Lower leg skin (tissue), 4 donors: Measurements from ENCODE around the gene BIRC2. TPM values are rescaled to one million over a fixed set of nuclear protein-coding genes. Genes with fewer than 3 reads are reported as not detected.

Experiments
- DNase-seq, 2 donors: peaks; one replicate each; pipeline ENCODE4 v3.0.0-alpha.2; 2019; ENCODE audit warnings: low spot score in 2 of 2
- H3K4me3 ChIP-seq: fragments of 200-600 bp; sonication (generic); 2 replicates; pipeline ENCODE4 v1.5.1; 2017; ENCODE audit warnings: mild to moderate bottlenecking, low read depth; ENCODE audit not compliant: poor library complexity, severe bottlenecking
- POLR2A ChIP-seq, 2 donors: fragments of 450-650 bp; IDR thresholded peaks; one replicate each; pipeline ENCODE4 v1.6.1; 2016 to 2017; ENCODE audit warnings: antibody characterized with exemption in 2 of 2, mild to moderate bottlenecking in 1 of 2, moderate library complexity in 1 of 2
- WGBS, 2 donors: methylation state at CpG; one replicate each; pipeline ENCODE4 v1.1.5; 2018; 5-methylcytosine and 5-hydroxymethylcytosine counted together
- intact Hi-C: fragments of 100-400 bp; cut with DNase I; formaldehyde crosslinking; loops from one replicate; pipeline ENCODE4 v1.15.0; 2023; ENCODE audit warnings: low total_unique reads
- total RNA-seq, 4 donors: library from RNA; depleted of rRNA; stranded (reverse); fragments of >200 nt; gene quantifications; one replicate each; pipeline ENCODE4 v1.1.0, GENCODE V29; 2016
- TF ChIP-seq, protein P1 (sequence below), 3 donors: fragments of 450-650 bp; IDR thresholded peaks; one replicate each; pipeline ENCODE4 v1.5.1; 2016; ENCODE audit warnings: antibody characterized with exemption in 3 of 3, mild to moderate bottlenecking in 3 of 3, moderate library complexity in 2 of 3

Gene BIRC2
- total RNA-seq, 4 donors from 2014 or later = 39.3 to 49.3 (median 42.5) TPM

DNA sequence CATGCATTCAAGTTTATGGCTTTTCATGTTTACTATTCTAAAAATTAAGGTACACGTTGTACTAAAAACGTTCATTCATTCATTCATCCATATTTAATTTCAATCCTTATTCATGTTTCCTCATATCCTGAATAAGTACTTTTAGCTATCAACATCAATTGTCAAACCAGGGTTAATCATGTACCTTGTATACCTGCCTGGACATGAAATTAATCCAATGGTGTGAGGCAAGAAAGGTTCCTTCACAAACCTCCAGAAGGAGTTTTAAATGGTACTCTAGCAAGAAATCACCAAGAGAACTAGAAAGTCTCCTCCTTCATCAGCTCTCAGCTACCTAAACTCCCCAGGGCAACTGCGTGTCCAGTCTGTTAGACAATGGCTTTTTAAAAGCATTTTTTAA, 72.2 kb downstream of the BIRC2 start:
- no peak overlapping the region for H3K4me3 ChIP-seq
- 58 to 67% methylated on average over 3 of the region's 3 CpGs for WGBS, 2 donors
- DNase-seq = no peak
- intact Hi-C loops = no loop called here
- TF ChIP-seq POLR2A (IDR thresholded peaks at IDR 0.05) = no peak
- TF ChIP-seq, protein P1, sequence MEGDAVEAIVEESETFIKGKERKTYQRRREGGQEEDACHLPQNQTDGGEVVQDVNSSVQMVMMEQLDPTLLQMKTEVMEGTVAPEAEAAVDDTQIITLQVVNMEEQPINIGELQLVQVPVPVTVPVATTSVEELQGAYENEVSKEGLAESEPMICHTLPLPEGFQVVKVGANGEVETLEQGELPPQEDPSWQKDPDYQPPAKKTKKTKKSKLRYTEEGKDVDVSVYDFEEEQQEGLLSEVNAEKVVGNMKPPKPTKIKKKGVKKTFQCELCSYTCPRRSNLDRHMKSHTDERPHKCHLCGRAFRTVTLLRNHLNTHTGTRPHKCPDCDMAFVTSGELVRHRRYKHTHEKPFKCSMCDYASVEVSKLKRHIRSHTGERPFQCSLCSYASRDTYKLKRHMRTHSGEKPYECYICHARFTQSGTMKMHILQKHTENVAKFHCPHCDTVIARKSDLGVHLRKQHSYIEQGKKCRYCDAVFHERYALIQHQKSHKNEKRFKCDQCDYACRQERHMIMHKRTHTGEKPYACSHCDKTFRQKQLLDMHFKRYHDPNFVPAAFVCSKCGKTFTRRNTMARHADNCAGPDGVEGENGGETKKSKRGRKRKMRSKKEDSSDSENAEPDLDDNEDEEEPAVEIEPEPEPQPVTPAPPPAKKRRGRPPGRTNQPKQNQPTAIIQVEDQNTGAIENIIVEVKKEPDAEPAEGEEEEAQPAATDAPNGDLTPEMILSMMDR (IDR thresholded peaks at IDR 0.05) = no peak

DNA sequence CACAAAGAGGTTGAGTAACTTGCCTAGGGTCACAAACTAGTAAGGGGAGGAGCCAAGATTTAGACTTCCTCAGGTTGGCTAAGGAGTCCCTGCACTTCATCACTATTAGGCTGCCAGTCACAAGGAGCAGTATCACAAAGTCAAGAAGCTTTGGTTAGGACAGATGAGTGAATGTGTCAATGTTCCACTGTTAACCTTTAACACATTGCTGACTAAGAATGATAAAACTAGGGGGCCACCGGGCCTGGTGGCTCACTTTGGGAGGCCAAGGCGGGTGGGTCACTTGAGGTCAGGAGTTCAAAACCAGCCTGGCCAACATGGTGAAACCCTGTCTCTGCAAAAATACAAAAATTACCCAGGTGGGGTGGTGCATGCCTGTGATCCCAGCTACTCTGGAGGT, 73.5 kb downstream of the BIRC2 start:
- TF ChIP-seq, protein P1 (IDR thresholded peaks at IDR 0.05) = no peak
- no peak for TF ChIP-seq POLR2A (IDR thresholded peaks at IDR 0.05)
- no peak overlapping the region for H3K4me3 ChIP-seq
- 85 to 91% methylated on average over 2 of the region's 2 CpGs for WGBS, 2 donors
- DNase-seq = no peak
- intact Hi-C loops = no loop called here

DNA sequence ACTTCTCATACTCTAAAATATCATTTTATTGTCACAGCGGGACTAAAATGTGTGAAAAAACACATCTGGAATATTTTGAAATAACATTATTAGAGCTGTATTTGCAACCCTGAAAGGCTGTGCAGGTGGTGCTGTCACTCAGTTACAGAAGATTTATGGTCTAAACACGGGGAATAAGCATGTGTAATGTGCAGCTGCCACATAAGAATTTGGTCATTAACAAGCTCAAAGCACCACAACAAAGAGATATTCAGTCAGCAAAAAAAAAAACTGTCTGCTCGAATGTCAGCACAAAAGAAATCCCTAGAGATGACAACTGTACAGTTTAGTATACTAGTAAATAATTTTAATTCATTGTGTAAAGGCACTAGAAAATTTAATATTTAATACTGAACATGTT, 74.2 kb downstream of the BIRC2 start:
- no peak for DNase-seq
- TF ChIP-seq, protein P1 (IDR thresholded peaks at IDR 0.05) = no peak
- no peak for TF ChIP-seq POLR2A (IDR thresholded peaks at IDR 0.05)
- 39 to 42% methylated on average over 3 of the region's 3 CpGs for WGBS, 2 donors
- no peak overlapping the region for H3K4me3 ChIP-seq
- intact Hi-C loops = no loop called here

DNA sequence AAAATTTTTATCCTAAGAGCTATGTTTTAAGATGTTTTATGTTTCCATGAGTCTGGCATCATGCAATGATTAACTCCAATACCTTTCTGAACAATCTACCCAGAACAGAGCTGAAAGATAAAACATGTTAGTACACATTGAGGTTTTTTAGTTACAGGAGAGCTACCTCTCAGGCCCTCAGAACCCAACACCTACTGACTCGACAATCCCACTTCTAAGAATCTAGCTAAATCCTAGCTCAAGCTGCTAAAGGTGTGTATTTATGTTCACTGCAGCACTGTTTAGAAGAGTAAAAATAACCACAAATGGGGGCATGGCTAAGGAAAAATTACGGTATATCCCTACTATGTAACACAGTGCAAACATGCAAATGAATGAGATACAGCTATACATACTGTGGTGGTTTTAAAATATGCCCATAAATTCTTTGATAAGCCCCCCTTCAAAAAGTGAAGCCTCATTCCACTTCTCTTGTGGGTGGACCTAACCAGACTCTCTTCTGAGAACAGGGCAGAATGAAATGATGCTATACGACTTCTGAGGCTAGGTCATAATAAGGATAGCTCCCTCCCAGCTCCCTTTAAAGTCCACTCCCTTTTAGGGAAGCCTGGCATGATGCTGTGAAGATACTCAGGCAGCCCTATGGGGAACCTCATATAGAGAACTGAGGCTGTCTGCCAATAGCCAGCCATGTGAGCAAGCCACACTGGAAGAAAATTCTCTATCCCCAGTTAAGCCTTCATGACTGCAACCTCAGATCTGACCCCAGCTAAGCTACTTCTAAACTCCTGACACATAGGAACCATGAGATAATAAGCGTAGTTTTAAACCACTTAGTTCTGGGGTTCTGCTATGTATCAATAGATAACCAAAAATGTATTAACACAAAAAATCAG, 76.1 kb downstream of the BIRC2 start:
- H3K4me3 ChIP-seq = no peak overlapping the region
- TF ChIP-seq POLR2A (IDR thresholded peaks at IDR 0.05) = no peak
- TF ChIP-seq, protein P1 (IDR thresholded peaks at IDR 0.05) = no peak
- WGBS, 2 donors = 81 to 87% methylated on average over 4 of the region's 4 CpGs
- intact Hi-C loops = no loop called here
- no peak for DNase-seq

DNA sequence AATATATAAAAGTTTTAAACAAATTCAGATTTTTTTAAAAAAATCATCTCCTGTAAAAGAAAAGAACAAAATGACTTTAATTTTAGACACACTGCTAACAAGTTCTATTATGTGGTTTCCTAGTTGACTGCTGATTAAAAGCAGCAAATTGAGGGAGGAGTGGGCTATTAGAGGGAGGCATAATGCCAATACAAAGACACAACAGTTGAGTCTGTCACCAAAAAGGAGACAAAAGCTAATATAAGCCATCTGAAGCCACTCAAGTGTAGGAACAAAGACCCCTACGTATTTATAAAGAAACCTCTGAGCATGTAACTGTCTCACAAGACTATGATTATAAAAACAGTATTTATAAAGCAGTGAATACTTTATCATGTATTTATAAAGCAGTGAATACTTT, 76.9 kb downstream of the BIRC2 start:
- 68 to 84% methylated on average over 1 of the region's 1 CpG for WGBS, 2 donors

More for the DNA sequence above, 76.9 kb downstream of the BIRC2 start:
- intact Hi-C loops = no loop called here
- no peak for DNase-seq
- no peak for TF ChIP-seq POLR2A (IDR thresholded peaks at IDR 0.05)
- TF ChIP-seq, protein P1 (IDR thresholded peaks at IDR 0.05) = no peak
- H3K4me3 ChIP-seq = no peak overlapping the region
